ENCODE measurements around the gene DENND1B. TPM values are rescaled to one million over a fixed set of nuclear protein-coding genes. Genes with fewer than 3 reads are reported as not detected.
A peak's percentile ranks its signal among the peaks of the same experiment; 100 is the strongest.

Gene DENND1B
- total RNA-seq, 1 experiment from 2014 or later: 9.6 TPM

- no peaks in the 10 kb centered on the region for H3K4me1 ChIP-seq (ENCODE audit: control insufficient read depth in 1 of 2, insufficient read depth in 2 of 2, low read length in 2 of 2)
- H3K4me3 ChIP-seq (replicated peaks in 1 of 2; ENCODE audit: low read depth in 1 of 2, low read length in 2 of 2): no peak overlapping the region
- DNase-seq (ENCODE audit: low read depth, low spot score) (peak; percentile 6), ATAC-seq (no peak)
- no peak overlapping the region for H3K4me2 ChIP-seq (ENCODE audit: low read length)
- H4K20me1 ChIP-seq (ENCODE audit: insufficient read depth): no peaks in the 10 kb centered on the region
- H3K9ac ChIP-seq (ENCODE audit: low read length): no peak overlapping the region
- TF ChIP-seq SIN3A (IDR thresholded peaks at IDR 0.05; ENCODE audit: low read depth) (no peak), FOSL1 (IDR thresholded peaks at IDR 0.05; ENCODE audit: low read depth) (no peak), RAD21 (IDR thresholded peaks at IDR 0.05; ENCODE audit: low read depth) (peak; percentile 70), EGR1 (IDR thresholded peaks at IDR 0.05; ENCODE audit: low read depth) (no peak), EZH2 (IDR thresholded peaks at IDR 0.05) (no peak), CTCF (IDR thresholded peaks at IDR 0.05 in 2 of 3, conservative IDR thresholded peaks at IDR 0.05 in 1 of 3; ENCODE audit: borderline replicate concordance in 1 of 3, insufficient read depth in 1 of 3, low read depth in 2 of 3, low read length in 2 of 3) (peak; percentile 14 to 70 (median 55); a peak in 4 of 6 replicates), ZFX (IDR thresholded peaks at IDR 0.05) (no peak)
- H3K27me3 ChIP-seq (ENCODE audit: insufficient read depth, low read length): no peaks in the 10 kb centered on the region
- ChIA-PET RAD21 (ENCODE audit: low non-redundant PET in 1 of 2, low total read pairs in 2 of 2, uncharacterized antibody in 2 of 2, unreplicated experiment in 2 of 2) (interaction anchor here (1.2 to 1.4 kb wide), 3 partner anchors 250 to 307 kb away, joined by 3 to 5 read pairs (median 3); no protein-coding TSS in a partner anchor), POLR2A (no interaction called here), CTCF (interaction anchor here (0.8 to 2.5 kb wide), 8 partner anchors 21 to 1067 kb away, joined by 3 to 29 read pairs (median 6); partner anchors contain the start of gene LHX9)
- H3K9me2 ChIP-seq (ENCODE audit: insufficient read depth): no peaks in the 10 kb centered on the region
- intact Hi-C loops (cut with micrococcal nuclease): loop anchor here (2.0 to 10.0 kb wide), 3 partner anchors 296 to 848 kb away; partner anchors contain the start of gene NEK7
- no peaks in the 10 kb centered on the region for H3K9me3 ChIP-seq (ENCODE audit: control insufficient read depth in 1 of 2, insufficient read depth in 1 of 2, low read depth in 1 of 2, low read length in 2 of 2)
- no peak overlapping the region for H2AFZ ChIP-seq (ENCODE audit: low read depth, low read length, poor library complexity, severe bottlenecking)
- no peaks in the 10 kb centered on the region for H3K36me3 ChIP-seq (ENCODE audit: control insufficient read depth in 1 of 2, insufficient read depth in 2 of 2, low read length in 2 of 2)
- H3K79me2 ChIP-seq (ENCODE audit: insufficient read depth, low read length): no peaks in the 10 kb centered on the region
- no TSS peak for BruUV-seq (replicated peaks)
- no peak overlapping the region for H3K27ac ChIP-seq (ENCODE audit: low read depth, low read length)
Observed at GRCh38 chr1:197619008-197619640, 156.2 kb downstream of the DENND1B start.

All from HCT116 (cell line).